Lower leg skin (tissue), 3 donors: ENCODE data around the gene KIF1A.

Experiments used
- POLR2A ChIP-seq, 2 donors: fragments of 450-650 bp; IDR thresholded peaks; one replicate each; pipeline ENCODE4 v1.6.1; 2016 to 2017; ENCODE audit warnings: antibody characterized with exemption in 2 of 2, mild to moderate bottlenecking in 1 of 2, moderate library complexity in 1 of 2
- TF ChIP-seq, protein P1 (sequence below), 3 donors: fragments of 450-650 bp; IDR thresholded peaks; one replicate each; pipeline ENCODE4 v1.5.1; 2016; ENCODE audit warnings: antibody characterized with exemption in 3 of 3, mild to moderate bottlenecking in 3 of 3, moderate library complexity in 2 of 3

DNA sequence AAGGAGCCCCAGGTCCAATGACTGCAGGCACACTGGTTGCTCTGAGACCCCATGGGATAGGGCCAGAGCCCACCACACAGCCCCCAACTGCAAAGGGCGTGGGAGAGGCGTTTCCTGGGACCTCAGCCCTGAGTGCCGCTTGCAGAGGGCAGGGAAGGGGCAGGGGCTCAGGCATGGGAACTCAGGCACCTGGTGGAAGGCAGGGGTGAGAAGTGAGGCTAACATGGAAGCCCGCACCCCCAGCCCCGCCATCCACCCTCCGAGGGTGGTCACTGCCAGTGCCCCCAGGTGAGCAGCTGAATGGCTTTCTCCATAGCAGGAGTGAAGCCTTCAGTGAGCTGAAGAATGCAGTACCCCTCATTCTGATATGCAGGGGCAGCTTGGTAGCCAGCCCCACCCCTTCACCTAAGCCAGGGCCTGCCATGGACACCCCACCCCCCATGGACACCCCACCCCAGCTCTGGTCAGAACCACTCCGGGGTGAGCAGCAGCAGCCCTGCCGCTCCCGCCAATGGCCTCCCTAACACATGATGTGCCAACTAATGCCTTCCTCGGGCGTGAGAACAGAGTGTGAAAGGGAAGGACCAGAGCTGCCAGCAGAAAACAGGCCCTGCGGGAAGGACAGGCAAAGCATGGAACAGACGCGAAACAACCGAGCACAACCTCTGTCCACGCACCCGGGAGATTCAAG is 6.6 kb downstream of the KIF1A start:
- no peak for TF ChIP-seq POLR2A (IDR thresholded peaks at IDR 0.05)
- TF ChIP-seq, protein P1, sequence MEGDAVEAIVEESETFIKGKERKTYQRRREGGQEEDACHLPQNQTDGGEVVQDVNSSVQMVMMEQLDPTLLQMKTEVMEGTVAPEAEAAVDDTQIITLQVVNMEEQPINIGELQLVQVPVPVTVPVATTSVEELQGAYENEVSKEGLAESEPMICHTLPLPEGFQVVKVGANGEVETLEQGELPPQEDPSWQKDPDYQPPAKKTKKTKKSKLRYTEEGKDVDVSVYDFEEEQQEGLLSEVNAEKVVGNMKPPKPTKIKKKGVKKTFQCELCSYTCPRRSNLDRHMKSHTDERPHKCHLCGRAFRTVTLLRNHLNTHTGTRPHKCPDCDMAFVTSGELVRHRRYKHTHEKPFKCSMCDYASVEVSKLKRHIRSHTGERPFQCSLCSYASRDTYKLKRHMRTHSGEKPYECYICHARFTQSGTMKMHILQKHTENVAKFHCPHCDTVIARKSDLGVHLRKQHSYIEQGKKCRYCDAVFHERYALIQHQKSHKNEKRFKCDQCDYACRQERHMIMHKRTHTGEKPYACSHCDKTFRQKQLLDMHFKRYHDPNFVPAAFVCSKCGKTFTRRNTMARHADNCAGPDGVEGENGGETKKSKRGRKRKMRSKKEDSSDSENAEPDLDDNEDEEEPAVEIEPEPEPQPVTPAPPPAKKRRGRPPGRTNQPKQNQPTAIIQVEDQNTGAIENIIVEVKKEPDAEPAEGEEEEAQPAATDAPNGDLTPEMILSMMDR (IDR thresholded peaks at IDR 0.05) = no peak
